ENCODE data around the gene CACNG8. TPM values are rescaled to one million over a fixed set of nuclear protein-coding genes. Genes with fewer than 3 reads are reported as not detected.
"Not testable (repeated sequence)": the region's sequence is repeated elsewhere in the genome, so short reads cannot be mapped to it uniquely, and the experiment has no call there.

The CACNG8 gene
- total RNA-seq, 1 donor from 2014 or later, result 0.22 TPM

DNA sequence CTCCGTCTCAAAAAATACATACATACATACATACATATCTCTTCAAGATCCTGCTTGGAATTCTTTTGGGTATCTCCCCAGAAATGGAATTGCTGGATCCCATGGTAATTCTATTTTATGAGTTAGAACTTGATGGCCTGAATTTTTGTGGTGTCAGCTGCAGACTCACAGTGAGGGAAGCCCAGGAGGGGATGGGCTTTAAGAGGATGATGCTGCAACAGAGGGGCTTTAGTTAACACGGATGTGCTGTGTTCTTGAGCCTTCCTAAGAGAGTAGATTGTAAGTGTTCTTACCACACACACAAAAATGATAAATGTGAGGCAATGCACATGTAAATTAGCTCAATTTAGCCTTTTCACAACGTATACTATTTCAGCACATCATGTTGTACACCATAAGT, 60.5 kb downstream of the CACNG8 start:
- DNase-seq (ENCODE audit: low spot score), result no peak
- intact Hi-C loops (cut with DNase I), result loop anchor here (5.0 kb wide), 1 partner anchor 181 kb away; no protein-coding TSS in a partner anchor
- ATAC-seq, result no peak

GRCh38 chr19:54024660-54025059, 61.9 kb downstream of the CACNG8 start:
- no peak for DNase-seq (ENCODE audit: low spot score)
- intact Hi-C loops (cut with DNase I), result loop anchor here (5.0 kb wide), 1 partner anchor 182 kb away; no protein-coding TSS in a partner anchor
- no peak for ATAC-seq

GRCh38 chr19:54026656-54027055, 63.9 kb downstream of the CACNG8 start:
- DNase-seq (ENCODE audit: low spot score) (no peak), ATAC-seq (no peak)
- intact Hi-C loops (cut with DNase I), result no loop called here

DNA sequence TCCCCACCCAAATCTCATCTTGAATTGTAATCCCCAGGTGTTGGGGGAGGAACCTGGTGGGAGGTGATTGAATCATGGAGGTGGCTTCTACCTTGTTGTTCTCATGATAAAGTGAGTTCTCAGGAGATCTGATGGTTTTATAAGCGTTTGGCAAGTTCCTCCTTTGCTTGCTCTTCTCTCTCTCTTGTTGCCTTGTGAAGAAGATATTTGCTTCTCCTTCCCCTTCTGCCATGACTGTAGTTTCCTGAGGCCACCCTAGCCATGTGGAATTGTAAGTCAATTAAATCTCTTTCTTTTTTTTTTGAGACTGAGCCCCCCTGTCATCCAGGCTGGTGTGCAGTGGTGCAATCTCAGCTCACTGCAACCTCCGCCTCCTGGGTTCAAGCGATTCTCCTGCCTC, 66.6 kb downstream of the CACNG8 start:
- intact Hi-C loops (cut with DNase I), result no loop called here
- ATAC-seq (no peak), DNase-seq (ENCODE audit: low spot score) (no peak)

- ATAC-seq, result no peak
- intact Hi-C loops (cut with DNase I), result no loop called here
- DNase-seq (ENCODE audit: low spot score), result peak; percentile 63
Measured at GRCh38 chr19:54029930-54030490, 67.3 kb downstream of the CACNG8 start.

GRCh38 chr19:54030895-54031586, 68.3 kb downstream of the CACNG8 start:
- ATAC-seq, result no peak
- no peak for DNase-seq (ENCODE audit: low spot score)
- intact Hi-C loops (cut with DNase I), result no loop called here

DNA sequence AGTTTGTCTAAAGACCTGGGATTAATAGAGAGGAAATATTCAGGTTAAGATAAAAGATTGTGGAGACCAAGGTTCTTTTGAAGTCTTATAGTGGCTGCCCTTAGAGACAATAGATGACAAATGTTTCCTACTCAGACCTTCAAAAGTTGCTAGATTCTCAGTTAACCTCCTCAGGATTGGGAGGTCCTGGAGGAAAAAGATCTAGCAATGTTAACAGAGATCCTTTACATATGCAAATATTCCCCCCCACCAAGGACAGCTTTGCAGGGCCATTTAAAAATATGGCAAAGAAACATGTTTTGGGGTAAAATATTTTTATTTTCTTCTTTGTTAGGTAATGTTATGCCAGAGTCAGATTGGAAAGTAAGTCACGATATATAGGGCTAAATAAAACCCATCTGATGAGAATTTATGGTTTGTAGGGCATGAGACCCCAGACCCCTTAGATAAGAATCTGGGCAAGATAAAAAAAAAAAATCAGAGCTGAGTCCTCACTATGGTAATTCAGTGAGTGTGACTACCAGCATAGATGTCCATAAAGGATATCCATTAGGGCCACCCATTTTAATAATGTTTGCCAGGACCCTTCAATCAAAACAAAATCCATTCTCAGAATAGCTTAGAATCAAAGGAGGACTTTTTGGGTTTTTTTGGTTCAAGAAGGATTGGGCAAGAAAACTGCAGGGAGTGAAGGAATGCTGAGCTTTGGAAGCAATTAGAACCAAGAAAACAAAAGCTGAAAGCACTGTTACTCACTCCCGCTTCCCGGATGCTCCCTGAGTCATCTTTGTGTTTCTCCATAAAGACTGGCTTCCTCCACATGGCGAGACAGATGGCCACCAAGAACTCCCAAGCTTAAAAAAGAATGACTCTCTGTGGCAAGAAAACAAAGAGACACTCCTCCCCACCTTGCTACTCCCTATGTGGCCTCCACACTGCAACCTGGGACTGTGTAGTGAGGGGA, 72.8 kb downstream of the CACNG8 start:
- DNase-seq (ENCODE audit: low spot score) (no peak), ATAC-seq (no peak)
- intact Hi-C loops (cut with DNase I), result loop anchor here (5.0 kb wide), 1 partner anchor 1502 kb away; the partner anchor contains the start of gene SBK2

- not testable (repeated sequence) for DNase-seq (ENCODE audit: low spot score)
- intact Hi-C loops (cut with DNase I), result loop anchor here (5.0 kb wide), 1 partner anchor 1501 kb away; the partner anchor contains the start of gene SBK2
Measured at GRCh38 chr19:54036542-54036941, 73.8 kb downstream of the CACNG8 start.

More at GRCh38 chr19:54036542-54036941, 73.8 kb downstream of the CACNG8 start:
- not testable (repeated sequence) for ATAC-seq

Other genes starting within 250 kb of the CACNG8 start
- gene NLRP12, start 138.6 kb upstream of the CACNG8 start, total RNA-seq, result 1.7 TPM
- 120 TPM for gene MYADM, start 95.1 kb upstream of the CACNG8 start, total RNA-seq
- not detected for gene PRKCG, start 80.7 kb upstream of the CACNG8 start, total RNA-seq
- gene CACNG7, start 53.7 kb upstream of the CACNG8 start, total RNA-seq, result not detected
- gene CACNG6, start 28.7 kb downstream of the CACNG8 start, total RNA-seq, result not detected
- gene VSTM1, start 101.0 kb downstream of the CACNG8 start, total RNA-seq, result 0.76 TPM
- not detected for gene TARM1, start 118.4 kb downstream of the CACNG8 start, total RNA-seq
- gene OSCAR, start 137.9 kb downstream of the CACNG8 start, total RNA-seq, result 4.0 TPM
- 80.5 TPM for gene NDUFA3, start 139.9 kb downstream of the CACNG8 start, total RNA-seq
- 16.0 TPM for gene TFPT, start 152.7 kb downstream of the CACNG8 start, total RNA-seq
- gene PRPF31, start 152.8 kb downstream of the CACNG8 start, total RNA-seq, result 47.2 TPM
- gene CNOT3, start 174.8 kb downstream of the CACNG8 start, total RNA-seq, result 38.1 TPM
- 6.3 TPM for gene LENG1, start 196.8 kb downstream of the CACNG8 start, total RNA-seq
- gene TMC4, start 210.2 kb downstream of the CACNG8 start, total RNA-seq, result 2.9 TPM
- 56.0 TPM for gene MBOAT7, start 226.6 kb downstream of the CACNG8 start, total RNA-seq
- 24.3 TPM for gene TSEN34, start 228.4 kb downstream of the CACNG8 start, total RNA-seq
- 1,121 TPM for gene RPS9, start 237.9 kb downstream of the CACNG8 start, total RNA-seq